Mononuclear cell (primary cell): Measurements from ENCODE around the gene IL1R2. TPM values are rescaled to one million over a fixed set of nuclear protein-coding genes. Genes with fewer than 3 reads are reported as not detected.
"Not testable (repeated sequence)": the region's sequence is repeated elsewhere in the genome, so short reads cannot be mapped to it uniquely, and the experiment has no call there.

Experiments
- H3K27me3 ChIP-seq: 2 replicates; pipeline ENCODE4 v1.6.0; 2011; ENCODE audit warnings: low read length, control low read depth; ENCODE audit not compliant: insufficient read depth
- H3K4me1 ChIP-seq: 2 replicates; pipeline ENCODE4 v1.5.1; 2011; ENCODE audit warnings: mild to moderate bottlenecking, low read length, control low read depth; ENCODE audit not compliant: insufficient read depth
- H3K4me3 ChIP-seq: 2 replicates; pipeline ENCODE4 v1.5.1; 2011; ENCODE audit warnings: mild to moderate bottlenecking, low read length, moderate library complexity
- H3K9me3 ChIP-seq: 2 replicates; pipeline ENCODE4 v1.5.1; 2011; ENCODE audit warnings: low read depth, mild to moderate bottlenecking, control low read depth, low read length
- total RNA-seq: library from RNA; depleted of rRNA; stranded (reverse); fragments of >200 nt; gene quantifications from one replicate; pipeline ENCODE4 v1.2.3, GENCODE V29; 2012

Gene IL1R2
- total RNA-seq, 1 donor, result 1.4 TPM

DNA sequence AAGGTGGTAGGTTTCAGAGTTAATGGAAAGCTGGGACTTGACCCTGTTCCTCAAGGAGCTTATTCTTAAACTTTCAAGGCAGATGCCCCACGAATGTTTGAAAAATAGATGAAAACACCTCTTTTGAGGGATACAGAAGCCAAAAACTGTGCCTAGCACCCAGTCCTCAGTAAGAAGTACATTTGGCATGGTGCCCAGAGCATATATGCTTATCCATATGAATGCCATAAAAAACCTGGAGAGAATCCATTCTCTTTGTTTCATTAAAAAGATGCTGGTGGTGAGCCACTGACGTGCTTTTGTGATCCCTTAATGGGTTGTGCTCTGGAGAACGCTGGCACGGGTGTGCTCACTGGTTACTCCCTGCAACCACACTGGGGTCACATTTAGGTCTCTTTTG is 69.0 kb downstream of the IL1R2 start:
- Histone ChIP-seq H3K4me3 (no peak overlapping the region), H3K4me1 (peaks cover 39% of the 10 kb centered on the region), H3K9me3 (no peaks in the 10 kb centered on the region), H3K27me3 (no peaks in the 10 kb centered on the region)

DNA sequence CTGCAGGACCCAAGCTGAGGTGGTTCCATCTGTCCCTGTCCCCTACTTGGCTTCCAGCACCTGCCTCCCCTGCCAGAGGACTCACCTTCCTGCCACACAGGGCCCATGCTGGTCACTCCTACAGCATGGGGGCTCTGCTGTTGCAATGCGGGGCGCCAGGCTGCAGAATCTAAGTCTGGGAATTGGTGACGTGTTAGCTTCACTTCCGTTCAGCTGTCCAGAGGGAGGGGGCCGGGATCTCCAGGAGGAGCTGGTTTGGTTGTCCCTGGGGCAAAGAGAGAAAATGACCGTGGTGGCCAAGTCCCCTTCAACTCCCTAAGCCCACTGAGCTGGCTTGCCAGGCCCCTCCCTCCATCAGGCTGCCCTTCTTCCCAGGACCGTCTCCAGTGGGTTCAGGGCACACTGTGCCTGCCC is 69.5 kb downstream of the IL1R2 start:
- H3K27me3 ChIP-seq, result no peaks in the 10 kb centered on the region

DNA sequence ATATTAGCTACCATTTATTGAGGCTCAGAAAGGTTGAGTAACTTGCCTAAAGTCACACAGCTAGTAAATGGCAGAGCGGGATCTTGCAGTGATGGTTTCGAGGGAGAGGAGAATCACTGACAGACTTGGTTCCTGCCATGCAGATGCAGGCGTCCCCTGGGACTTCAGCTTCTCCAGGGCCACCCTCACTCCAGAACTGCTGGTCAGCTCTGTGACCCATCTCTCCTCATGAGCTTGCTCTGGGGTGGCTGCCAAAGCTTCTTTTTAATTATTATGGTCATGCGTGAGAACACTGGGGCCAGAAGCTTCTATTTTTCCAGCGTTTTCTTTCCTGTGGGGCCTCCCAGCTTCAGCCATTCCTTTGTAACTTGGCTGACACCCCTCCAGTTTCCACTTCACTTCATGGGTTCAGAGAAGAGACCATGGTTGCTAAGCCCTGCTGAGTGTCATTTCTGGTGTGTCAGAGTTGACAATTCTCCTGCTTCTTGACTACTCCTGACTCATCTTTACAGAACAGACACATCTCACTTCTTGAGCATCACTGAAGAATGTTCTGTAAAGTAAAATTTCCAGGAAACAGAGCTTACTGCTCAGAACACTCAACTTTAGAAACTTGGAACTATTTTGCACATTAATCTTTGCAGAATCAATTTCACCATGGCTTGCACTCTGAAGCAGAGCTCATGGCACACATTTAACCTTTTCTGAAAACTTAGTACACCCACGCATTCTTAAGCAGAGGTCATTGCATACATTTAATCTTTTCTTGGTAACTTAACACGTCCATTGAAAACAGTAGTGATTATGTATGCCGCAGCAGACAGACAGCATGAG is 70.4 kb downstream of the IL1R2 start:
- H3K4me3 ChIP-seq, result no peak overlapping the region
- peaks cover 42% of the 10 kb centered on the region for H3K4me1 ChIP-seq
- no peaks in the 10 kb centered on the region for H3K9me3 ChIP-seq
- no peaks in the 10 kb centered on the region for H3K27me3 ChIP-seq

More for the DNA sequence above, 69.5 kb downstream of the IL1R2 start:
- Histone ChIP-seq H3K4me1 (peaks cover 42% of the 10 kb centered on the region), H3K9me3 (no peaks in the 10 kb centered on the region), H3K4me3 (no peak overlapping the region)

DNA sequence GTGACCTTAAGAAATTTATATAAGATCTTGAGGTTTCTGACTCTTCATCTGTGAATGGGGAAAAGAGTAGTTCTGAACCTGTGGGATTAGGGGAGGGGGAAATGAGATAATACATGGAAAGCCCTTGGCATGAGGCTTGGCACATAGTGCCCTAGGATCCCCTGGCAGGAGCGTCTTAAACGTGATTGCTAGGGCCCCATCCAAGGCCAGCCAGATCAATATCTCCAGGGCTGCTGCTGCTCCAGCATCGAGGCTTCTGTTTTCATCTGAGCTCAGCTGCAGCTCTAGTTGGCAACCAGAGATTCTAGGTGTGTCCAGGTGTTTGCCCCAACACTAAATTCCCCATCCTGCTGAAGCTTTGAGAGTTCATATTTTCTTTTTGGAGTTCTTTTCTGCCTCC is 71.0 kb downstream of the IL1R2 start:
- no peaks in the 10 kb centered on the region for H3K27me3 ChIP-seq
- peaks cover 42% of the 10 kb centered on the region for H3K4me1 ChIP-seq
- H3K9me3 ChIP-seq, result no peaks in the 10 kb centered on the region
- H3K4me3 ChIP-seq, result no peak overlapping the region

DNA sequence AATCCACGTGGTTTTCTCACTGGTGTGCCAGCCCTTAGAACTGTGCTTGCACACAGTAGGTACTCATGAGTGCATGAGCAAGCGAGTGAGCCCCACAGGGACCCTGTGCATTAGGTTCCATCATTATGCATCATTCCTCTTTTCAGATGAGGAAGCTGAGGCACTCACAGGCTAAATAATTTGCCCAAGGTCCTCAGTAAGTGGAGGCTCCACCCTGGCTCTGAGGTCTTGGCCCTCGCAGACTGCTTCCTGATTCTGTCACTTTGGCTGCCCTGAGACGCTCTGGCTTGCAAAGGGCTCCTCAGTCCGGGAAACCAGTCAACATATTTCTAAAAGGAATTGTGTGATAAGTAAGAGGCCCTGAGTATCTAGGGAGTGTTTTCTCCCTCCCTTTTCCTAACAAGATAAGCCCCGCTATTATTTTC is 71.7 kb downstream of the IL1R2 start:
- Histone ChIP-seq H3K4me1 (peaks cover 42% of the 10 kb centered on the region), H3K27me3 (no peaks in the 10 kb centered on the region), H3K9me3 (no peaks in the 10 kb centered on the region), H3K4me3 (no peak overlapping the region)

DNA sequence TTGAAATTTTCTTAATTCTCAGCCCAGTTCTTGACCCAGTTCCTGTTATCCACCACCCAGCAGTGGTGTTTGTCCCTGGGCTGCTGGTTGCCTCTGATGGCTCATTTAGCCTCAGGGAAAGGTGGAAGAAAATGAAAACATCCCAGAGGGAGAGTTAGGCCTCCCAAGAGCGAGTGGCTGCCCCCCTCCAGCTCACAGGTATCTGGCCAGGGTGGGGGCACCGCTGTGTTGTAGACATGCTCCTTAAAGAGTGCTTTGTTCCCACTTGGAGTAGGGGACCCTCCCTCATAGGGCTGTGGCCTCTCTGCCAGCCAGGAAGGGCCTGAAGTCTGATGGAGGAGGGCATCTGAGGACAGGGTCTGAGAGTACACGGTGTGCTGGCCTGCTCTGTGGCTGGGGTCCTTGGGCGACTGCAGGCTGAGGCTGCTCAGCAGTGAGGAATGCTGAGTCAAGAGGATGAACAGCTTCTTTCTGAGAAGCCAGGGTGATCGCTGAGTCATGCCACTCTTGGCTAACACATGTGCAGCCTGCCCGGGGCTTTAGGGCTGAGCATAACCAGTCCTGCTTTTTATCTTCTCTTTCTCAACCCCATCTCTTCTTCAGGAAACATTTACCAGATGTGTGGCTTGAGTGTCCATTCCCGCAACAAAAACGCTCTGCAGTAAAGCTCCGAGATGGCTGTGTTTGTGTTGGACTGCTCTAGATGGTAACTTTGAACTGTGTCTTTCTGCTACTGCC is 72.3 kb downstream of the IL1R2 start:
- peaks cover 42% of the 10 kb centered on the region for H3K4me1 ChIP-seq
- H3K4me3 ChIP-seq, result no peak overlapping the region

DNA sequence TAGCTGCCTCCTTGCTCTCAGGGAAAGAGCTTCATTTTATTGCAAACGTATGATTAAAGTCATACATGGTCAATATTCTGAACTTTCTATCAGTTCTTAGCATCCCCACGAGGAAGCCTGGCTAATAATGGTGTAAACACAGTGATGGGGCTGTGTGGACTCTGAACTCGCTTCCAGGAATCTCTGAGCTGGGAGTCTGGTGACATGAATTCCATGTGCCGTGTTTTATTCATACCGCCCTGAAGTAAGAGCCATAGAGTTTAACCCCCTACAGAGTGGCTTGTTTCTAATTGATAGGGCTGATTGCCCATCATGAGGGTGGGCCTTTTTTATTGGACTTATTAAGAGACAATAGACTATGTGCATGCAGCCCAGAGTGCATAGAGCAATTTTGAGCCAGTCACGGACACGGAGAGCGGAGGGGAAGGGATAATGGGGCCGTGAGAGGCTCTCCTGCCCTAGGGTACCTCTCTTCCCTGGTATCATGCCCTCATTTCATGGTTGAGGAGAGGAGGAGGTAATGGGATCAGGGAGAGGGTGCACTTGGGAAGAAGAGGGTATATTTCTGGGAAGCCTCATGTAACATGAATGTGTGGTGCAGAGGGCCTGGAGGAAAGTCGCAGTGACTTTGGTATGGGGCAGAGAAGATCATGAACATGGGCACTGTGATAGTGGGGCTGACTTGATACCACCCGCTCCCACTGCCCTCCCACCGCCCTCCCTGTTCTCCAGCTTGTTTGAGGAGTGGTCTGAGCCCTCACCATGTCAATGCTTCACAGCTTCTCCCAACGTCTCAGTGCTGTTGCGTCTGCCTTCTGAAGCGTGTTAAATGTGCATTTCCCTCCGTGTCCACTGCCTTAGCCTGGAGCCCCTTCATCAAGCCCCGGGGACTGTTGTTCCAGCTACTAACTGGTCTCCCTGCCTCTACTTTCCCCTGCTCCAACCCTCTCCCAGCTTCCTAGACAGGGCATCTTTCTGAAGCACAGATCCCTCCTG is 73.2 kb downstream of the IL1R2 start:
- Histone ChIP-seq H3K9me3 (no peaks in the 10 kb centered on the region), H3K4me1 (peaks cover 42% of the 10 kb centered on the region), H3K4me3 (no peak overlapping the region)

More for the DNA sequence above, 72.3 kb downstream of the IL1R2 start:
- Histone ChIP-seq H3K27me3 (no peaks in the 10 kb centered on the region), H3K9me3 (no peaks in the 10 kb centered on the region)

DNA sequence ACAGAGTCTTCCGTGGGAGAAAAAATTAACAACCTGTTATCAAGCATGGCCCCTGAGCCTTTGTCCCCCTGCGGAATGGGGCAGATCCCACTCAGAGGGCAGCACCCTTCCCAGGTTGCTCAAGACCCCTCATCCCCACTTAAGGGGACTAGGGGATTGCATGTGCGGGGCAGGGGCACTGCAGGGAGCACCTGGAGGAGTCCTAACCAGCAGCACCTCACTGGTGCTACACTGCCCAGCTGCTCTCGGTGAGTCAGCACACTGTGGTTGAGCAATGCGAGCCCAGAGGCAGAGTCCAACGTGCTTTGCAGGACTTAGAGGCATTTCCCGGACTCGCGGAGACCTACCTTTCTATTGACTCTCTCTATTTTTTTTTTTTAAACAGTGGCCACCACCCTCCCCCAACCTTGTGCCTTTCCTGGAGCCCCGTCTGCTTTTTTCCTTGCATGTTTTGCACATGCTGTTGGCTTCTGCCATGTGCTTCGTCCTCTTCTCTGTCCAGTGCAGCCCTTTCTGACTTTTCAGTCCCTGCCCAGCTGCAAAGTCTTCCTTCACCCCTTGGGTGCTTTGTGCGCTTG is 74.0 kb downstream of the IL1R2 start:
- peaks cover 42% of the 10 kb centered on the region for H3K4me1 ChIP-seq
- H3K9me3 ChIP-seq, result no peaks in the 10 kb centered on the region
- H3K4me3 ChIP-seq, result no peak overlapping the region
- no peaks in the 10 kb centered on the region for H3K27me3 ChIP-seq

More for the DNA sequence above, 73.2 kb downstream of the IL1R2 start:
- H3K27me3 ChIP-seq, result no peaks in the 10 kb centered on the region

DNA sequence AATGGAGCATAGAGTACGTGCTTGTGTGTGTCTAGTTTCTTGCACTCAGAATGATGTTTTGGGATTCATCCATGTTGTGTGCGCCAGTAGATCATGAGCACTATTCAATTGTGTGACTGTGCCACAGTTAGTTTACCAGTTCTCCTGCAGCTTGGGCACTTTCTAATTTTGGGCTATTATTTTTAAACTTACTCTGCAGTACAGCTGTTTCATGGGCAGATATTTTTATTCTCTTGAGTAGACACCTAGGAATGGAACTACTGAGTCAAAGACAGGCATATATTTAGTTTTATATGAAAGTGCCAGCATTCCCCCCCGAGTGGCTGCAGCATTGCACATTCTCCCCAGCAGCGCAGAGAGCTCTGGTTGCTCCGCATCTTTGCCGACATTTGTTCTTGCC is 74.8 kb downstream of the IL1R2 start:
- no peaks in the 10 kb centered on the region for H3K27me3 ChIP-seq
- H3K9me3 ChIP-seq, result no peaks in the 10 kb centered on the region
- no peak overlapping the region for H3K4me3 ChIP-seq
- peaks cover 42% of the 10 kb centered on the region for H3K4me1 ChIP-seq

DNA sequence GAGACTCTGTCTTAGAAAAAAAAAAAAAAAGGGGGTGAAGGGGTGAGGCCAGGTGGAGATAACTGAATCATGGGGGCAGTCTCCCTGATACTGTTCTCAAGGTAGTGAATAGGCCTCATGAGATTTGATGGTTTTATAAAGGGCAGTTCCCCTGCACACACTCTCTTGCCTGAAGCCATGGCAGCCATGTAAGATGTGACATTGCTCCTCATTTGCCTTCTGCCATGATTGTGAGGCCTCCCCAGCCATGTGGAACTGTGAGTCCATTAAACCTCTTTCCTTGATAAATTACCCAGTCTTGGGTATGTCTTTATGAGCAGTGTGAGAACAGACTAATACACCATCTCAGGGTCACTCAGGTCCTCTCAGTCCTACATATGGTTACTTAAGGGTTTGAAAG is 76.4 kb downstream of the IL1R2 start:
- not testable (repeated sequence) for H3K27me3 ChIP-seq, H3K9me3 ChIP-seq, H3K4me3 ChIP-seq
- peaks cover 30% of the 10 kb centered on the region for H3K4me1 ChIP-seq

DNA sequence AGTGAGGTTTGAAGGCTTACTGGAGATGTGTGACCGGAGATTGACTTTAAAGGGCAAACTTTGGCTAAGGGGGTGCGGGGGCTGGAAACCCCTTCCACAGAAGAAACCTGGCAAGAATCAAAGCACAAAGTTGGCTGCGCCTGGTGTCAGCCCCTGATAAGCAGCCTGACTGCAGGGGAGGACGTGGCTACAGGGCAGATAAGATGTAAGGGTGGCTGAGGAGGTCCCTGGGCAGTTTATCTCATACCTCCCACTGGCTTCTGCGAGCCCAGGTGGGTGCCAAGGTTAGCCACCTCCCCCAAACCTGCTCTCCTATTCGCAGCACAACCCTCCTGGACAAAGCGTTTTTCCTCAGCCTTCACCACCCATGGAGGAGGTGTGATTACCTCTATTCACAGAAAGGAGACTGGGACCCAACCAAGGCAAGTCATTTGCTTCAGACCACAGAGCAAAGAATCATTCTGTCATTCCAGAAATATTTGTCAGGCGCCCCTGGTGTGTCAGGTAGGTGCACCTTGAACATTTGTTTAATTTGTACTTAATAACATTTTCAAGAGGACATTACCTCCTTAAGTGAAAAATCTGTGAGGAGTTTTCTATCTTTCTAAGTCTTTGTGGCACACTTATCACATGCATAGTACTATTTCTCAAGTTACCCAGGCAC is 77.7 kb downstream of the IL1R2 start:
- Histone ChIP-seq H3K4me3 (no peak overlapping the region), H3K27me3 (no peaks in the 10 kb centered on the region), H3K9me3 (no peaks in the 10 kb centered on the region), H3K4me1 (peaks cover 24% of the 10 kb centered on the region)

DNA sequence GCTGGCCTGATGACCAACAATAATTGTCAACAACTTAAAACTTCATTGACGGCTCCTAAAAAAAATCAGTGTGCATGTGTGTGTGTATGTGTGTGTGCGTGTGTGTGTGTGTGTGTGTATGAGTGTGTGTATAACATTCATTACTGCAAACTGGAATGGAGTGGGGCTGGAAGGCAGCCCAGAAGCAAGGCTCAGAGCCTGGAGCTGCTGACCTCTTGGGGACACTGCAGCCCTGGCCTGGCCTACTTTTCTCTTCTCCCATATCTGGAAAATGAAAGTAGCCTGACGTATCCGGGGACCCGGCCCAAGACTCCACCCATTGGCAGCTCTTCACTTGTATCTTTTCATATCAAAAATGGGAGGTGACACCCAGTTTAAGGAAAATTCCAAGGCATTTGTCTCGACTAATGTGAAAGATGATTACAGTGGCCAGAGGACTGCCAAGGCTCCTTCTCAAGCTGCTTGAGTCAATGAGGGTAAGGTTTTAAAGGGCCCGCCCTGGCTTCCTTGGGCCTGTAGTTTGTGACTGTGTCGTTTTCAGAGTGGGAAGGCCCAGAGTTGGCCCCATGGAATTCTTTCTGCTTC is 78.4 kb downstream of the IL1R2 start:
- H3K9me3 ChIP-seq, result no peaks in the 10 kb centered on the region
- no peak overlapping the region for H3K4me3 ChIP-seq
- H3K27me3 ChIP-seq, result no peaks in the 10 kb centered on the region
- peaks cover 17% of the 10 kb centered on the region for H3K4me1 ChIP-seq

DNA sequence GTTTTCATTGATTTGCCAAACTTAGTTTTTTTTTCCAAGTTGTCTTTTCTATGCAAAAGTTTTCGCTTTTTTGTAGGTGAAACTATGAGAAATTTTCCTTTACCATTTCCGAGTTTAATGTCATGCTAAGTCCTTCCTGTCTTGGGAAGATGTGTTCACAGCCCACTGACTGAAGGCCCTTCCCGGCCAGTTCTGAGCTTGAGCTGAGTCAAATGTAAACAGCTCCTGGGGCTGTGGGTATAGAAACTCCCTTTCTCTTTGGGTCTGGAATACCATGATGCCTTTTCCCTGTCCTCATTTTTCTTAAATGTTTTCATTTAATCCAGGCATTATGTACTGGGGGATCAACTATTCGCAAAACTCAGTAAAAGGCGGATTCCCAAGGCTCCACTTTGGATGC is 81.0 kb downstream of the IL1R2 start:
- Histone ChIP-seq H3K4me1 (peaks cover 7% of the 10 kb centered on the region), H3K9me3 (no peaks in the 10 kb centered on the region), H3K27me3 (no peaks in the 10 kb centered on the region), H3K4me3 (no peak overlapping the region)
